ENCODE data around the gene TMCC1.

Gene TMCC1

GRCh38 chr3:129620828-129621559 is 272.5 kb downstream of the TMCC1 start:
- no peak for DNase-seq
- TF ChIP-seq GATA1 (IDR thresholded peaks at IDR 0.05; ENCODE audit: low read depth, low read length) (no peak), POLR2A (IDR thresholded peaks at IDR 0.05; ENCODE audit: low read length) (no peak)

GRCh38 chr3:129619726-129620162 is 273.8 kb downstream of the TMCC1 start:
- no peak for DNase-seq
- TF ChIP-seq POLR2A (IDR thresholded peaks at IDR 0.05; ENCODE audit: low read length) (no peak), GATA1 (IDR thresholded peaks at IDR 0.05; ENCODE audit: low read depth, low read length) (no peak)

GRCh38 chr3:129618901-129619671 is 274.4 kb downstream of the TMCC1 start:
- DNase-seq, result no peak
- TF ChIP-seq GATA1 (IDR thresholded peaks at IDR 0.05; ENCODE audit: low read depth, low read length) (no peak), POLR2A (IDR thresholded peaks at IDR 0.05; ENCODE audit: low read length) (no peak)

GRCh38 chr3:129618186-129618820 is 275.2 kb downstream of the TMCC1 start:
- no peak for DNase-seq
- TF ChIP-seq GATA1 (IDR thresholded peaks at IDR 0.05; ENCODE audit: low read depth, low read length), result no peak
- TF ChIP-seq POLR2A (IDR thresholded peaks at IDR 0.05; ENCODE audit: low read length), result no peak

- no peak for DNase-seq
Observed at GRCh38 chr3:129617381-129618185, 275.9 kb downstream of the TMCC1 start.

GRCh38 chr3:129616713-129617112 is 276.8 kb downstream of the TMCC1 start:
- TF ChIP-seq POLR2A (IDR thresholded peaks at IDR 0.05; ENCODE audit: low read length), result no peak
- TF ChIP-seq GATA1 (IDR thresholded peaks at IDR 0.05; ENCODE audit: low read depth, low read length), result no peak
- DNase-seq, result no peak

More at GRCh38 chr3:129617381-129618185, 275.9 kb downstream of the TMCC1 start:
- TF ChIP-seq GATA1 (IDR thresholded peaks at IDR 0.05; ENCODE audit: low read depth, low read length), result no peak
- no peak for TF ChIP-seq POLR2A (IDR thresholded peaks at IDR 0.05; ENCODE audit: low read length)

- TF ChIP-seq GATA1 (IDR thresholded peaks at IDR 0.05; ENCODE audit: low read depth, low read length) (no peak), POLR2A (IDR thresholded peaks at IDR 0.05; ENCODE audit: low read length) (no peak)
- no peak for DNase-seq
Observed at GRCh38 chr3:129616291-129616690, 277.2 kb downstream of the TMCC1 start.

GRCh38 chr3:129615751-129616281 is 277.7 kb downstream of the TMCC1 start:
- no peak for TF ChIP-seq POLR2A (IDR thresholded peaks at IDR 0.05; ENCODE audit: low read length)
- TF ChIP-seq GATA1 (IDR thresholded peaks at IDR 0.05; ENCODE audit: low read depth, low read length), result no peak
- no peak for DNase-seq

GRCh38 chr3:129614927-129615363 is 278.6 kb downstream of the TMCC1 start:
- peak; percentile 80 to 83 for DNase-seq
- TF ChIP-seq POLR2A (IDR thresholded peaks at IDR 0.05; ENCODE audit: low read length), result peak; percentile 80
- no peak for TF ChIP-seq GATA1 (IDR thresholded peaks at IDR 0.05; ENCODE audit: low read depth, low read length)

- no peak for DNase-seq
- TF ChIP-seq GATA1 (IDR thresholded peaks at IDR 0.05; ENCODE audit: low read depth, low read length), result no peak
- no peak for TF ChIP-seq POLR2A (IDR thresholded peaks at IDR 0.05; ENCODE audit: low read length)
Observed at GRCh38 chr3:129614435-129614834, 279.1 kb downstream of the TMCC1 start.

- no peak for DNase-seq
- TF ChIP-seq POLR2A (IDR thresholded peaks at IDR 0.05; ENCODE audit: low read length) (no peak), GATA1 (IDR thresholded peaks at IDR 0.05; ENCODE audit: low read depth, low read length) (no peak)
Observed at GRCh38 chr3:129613367-129613740, 280.2 kb downstream of the TMCC1 start.

GRCh38 chr3:129612534-129613366 is 280.8 kb downstream of the TMCC1 start:
- peak; percentile 26 to 28 for DNase-seq
- TF ChIP-seq GATA1 (IDR thresholded peaks at IDR 0.05; ENCODE audit: low read depth, low read length) (no peak), POLR2A (IDR thresholded peaks at IDR 0.05; ENCODE audit: low read length) (no peak)
